CD4-positive, alpha-beta memory T cell (primary cell): ENCODE measurements around the gene VASN. TPM values are rescaled to one million over a fixed set of nuclear protein-coding genes. Genes with fewer than 3 reads are reported as not detected.
A peak's percentile ranks its signal among the peaks of the same experiment; 100 is the strongest.

ENCODE experiments used
- CTCF ChIA-PET: fragments of 350-600 bp; sonication (Branson Sonifier 250); formaldehyde crosslinking; loops from one replicate; lab custom pipeline; 2021; ENCODE audit warnings: inconsistent platforms; ENCODE audit not compliant: partially characterized antibody; lab: Charles Lee
- POLR2A ChIA-PET: fragments of 350-600 bp; sonication (Branson Sonifier 250); formaldehyde crosslinking; loops from one replicate; lab custom pipeline; 2021; ENCODE audit not compliant: partially characterized antibody; lab: Charles Lee
- DNase-seq, 5 donors: peaks; one replicate each; pipeline versions ENCODE4 v3.0.0 to v3.0.0-alpha.2; 2020 to 2022; ENCODE audit warnings: mixed read lengths in 1 of 5
- H3K27ac ChIP-seq: one replicate; pipeline ENCODE4 v1.7.0; 2013; ENCODE audit warnings: low read depth, low read length
- H3K27me3 ChIP-seq: 2 replicates; pipeline ENCODE4 v1.7.0; 2013; ENCODE audit warnings: mild to moderate bottlenecking, low read length, moderate library complexity; ENCODE audit not compliant: insufficient read depth
- H3K36me3 ChIP-seq: 2 replicates; pipeline ENCODE4 v1.7.0; 2013; ENCODE audit warnings: mild to moderate bottlenecking, low read length, moderate library complexity; ENCODE audit not compliant: insufficient read depth
- H3K4me1 ChIP-seq: 2 replicates; pipeline ENCODE4 v1.7.0; 2013; ENCODE audit warnings: mild to moderate bottlenecking, low read length, moderate library complexity; ENCODE audit not compliant: insufficient read depth
- H3K4me3 ChIP-seq, 2 donors: one replicate each; pipeline ENCODE4 v1.7.0; 2013; ENCODE audit warnings: low read length in 2 of 2, mild to moderate bottlenecking in 1 of 2
- H3K9me3 ChIP-seq, 2 donors: one replicate each; pipeline ENCODE4 v1.7.0; 2013; ENCODE audit warnings: low read length in 2 of 2, control low read depth in 1 of 2; ENCODE audit not compliant: control insufficient read depth in 1 of 2
- H3K27ac Mint-ChIP-seq, 7 donors: one replicate each; pipeline ENCODE4 v1.8.0; 2020 to 2021; ENCODE audit warnings: mixed read lengths in 7 of 7, mild to moderate bottlenecking in 6 of 7, inconsistent platforms in 3 of 7, moderate library complexity in 3 of 7
- H3K27me3 Mint-ChIP-seq, 2 donors: one replicate each; pipeline ENCODE4 v1.8.0; 2020 to 2021; ENCODE audit warnings: mixed read lengths in 2 of 2
- H3K36me3 Mint-ChIP-seq, 2 donors: one replicate each; pipeline ENCODE4 v1.8.0; 2020 to 2021; ENCODE audit warnings: mixed read lengths in 2 of 2, inconsistent platforms in 1 of 2, mild to moderate bottlenecking in 1 of 2
- H3K4me1 Mint-ChIP-seq, 4 donors: one replicate each; pipeline ENCODE4 v1.8.0; 2020 to 2021; ENCODE audit warnings: mixed read lengths in 4 of 4, mild to moderate bottlenecking in 1 of 4
- H3K4me3 Mint-ChIP-seq, 8 donors: one replicate each; pipeline ENCODE4 v1.8.0; 2020 to 2021; ENCODE audit warnings: mixed read lengths in 8 of 8, mild to moderate bottlenecking in 7 of 8, moderate library complexity in 6 of 8, inconsistent platforms in 3 of 8
- H3K9me3 Mint-ChIP-seq, 8 donors: one replicate each; pipeline ENCODE4 v1.8.0; 2020 to 2021; ENCODE audit warnings: mixed read lengths in 8 of 8, mild to moderate bottlenecking in 5 of 8, inconsistent platforms in 3 of 8, moderate library complexity in 1 of 8
- intact Hi-C: fragments of 100-400 bp; cut with micrococcal nuclease; formaldehyde crosslinking; loops from one replicate; pipeline ENCODE4 v1.15.1; 2023
- polyA plus RNA-seq, 2 donors: library from polyadenylated mRNA; unstranded; fragments of 300-500 nt; fragmentation: Illumina TruSeq; gene quantifications; one replicate each; pipeline ENCODE4 v1.2.3, GENCODE V29; 2021
- total RNA-seq, 2 experiments: library from RNA; stranded (reverse); gene quantifications; one replicate each; pipeline ENCODE4 v1.2.3, GENCODE V29; 2021

The VASN gene
- total and polyA plus RNA-seq, 4 experiments from 2014 or later: 0.11 to 0.29 (median 0.16) TPM; not detected in 1

GRCh38 chr16:4360538-4361021, 11.1 kb upstream of the VASN start:
- Mint-ChIP-seq H3K4me1 (peaks cover 0 to 3% (median 0%) of the 10 kb centered on the region in 4 donors), H3K36me3 (peaks cover 8 to 64% of the 10 kb centered on the region in 2 donors), H3K4me3 (no peak overlapping the region), H3K27ac (peak overlapping the region in 3 of 7 donors; percentile 6 to 68 (median 36)), H3K9me3 (no peaks in the 10 kb centered on the region), H3K27me3 (no peaks in the 10 kb centered on the region)
- CTCF ChIA-PET: interaction anchor here (0.9 to 3.4 kb wide), 4 partner anchors 42 to 212 kb away, joined by 3 to 20 read pairs (median 4); partner anchors contain the start of gene C16orf96
- H3K4me1 ChIP-seq: no peaks in the 10 kb centered on the region
- no peak overlapping the region for H3K4me3 ChIP-seq
- peaks cover 62% of the 10 kb centered on the region for H3K36me3 ChIP-seq
- no peaks in the 10 kb centered on the region for H3K9me3 ChIP-seq
- POLR2A ChIA-PET: interaction anchor here (1.6 kb wide), 1 partner anchor 11 kb away, joined by 3 read pairs; the partner anchor contains the start of gene VASN
- intact Hi-C loops: no loop called here
- peak in 1 of 5 donors; percentile 62 for DNase-seq
- H3K27ac ChIP-seq: no peak overlapping the region
- H3K27me3 ChIP-seq: no peaks in the 10 kb centered on the region

- POLR2A ChIA-PET: interaction anchor here (1.0 to 1.6 kb wide), 3 partner anchors 10 to 99 kb away, joined by 3 to 4 read pairs (median 3); partner anchors contain the start of genes PAM16 and VASN
- Histone ChIP-seq H3K4me1 (no peaks in the 10 kb centered on the region), H3K9me3 (no peaks in the 10 kb centered on the region), H3K36me3 (peaks cover 63% of the 10 kb centered on the region), H3K27me3 (no peaks in the 10 kb centered on the region), H3K27ac (no peak overlapping the region), H3K4me3 (no peak overlapping the region)
- H3K27ac Mint-ChIP-seq: peak overlapping the region in 3 of 7 donors; percentile 19 to 73 (median 36)
- no peak overlapping the region for H3K4me3 Mint-ChIP-seq
- no peak for DNase-seq
- CTCF ChIA-PET: interaction anchor here (0.9 to 3.4 kb wide), 3 partner anchors 41 to 211 kb away, joined by 3 to 20 read pairs (median 4); no protein-coding TSS in a partner anchor
- H3K27me3 Mint-ChIP-seq: no peaks in the 10 kb centered on the region
- H3K4me1 Mint-ChIP-seq: peaks cover 0 to 3% (median 0%) of the 10 kb centered on the region in 4 donors
- intact Hi-C loops: no loop called here
- peaks cover 8 to 68% of the 10 kb centered on the region in 2 donors for H3K36me3 Mint-ChIP-seq
- no peaks in the 10 kb centered on the region for H3K9me3 Mint-ChIP-seq
These were observed 10.4 kb upstream of the VASN start for GRCh38 chr16:4361033-4361943.

DNA sequence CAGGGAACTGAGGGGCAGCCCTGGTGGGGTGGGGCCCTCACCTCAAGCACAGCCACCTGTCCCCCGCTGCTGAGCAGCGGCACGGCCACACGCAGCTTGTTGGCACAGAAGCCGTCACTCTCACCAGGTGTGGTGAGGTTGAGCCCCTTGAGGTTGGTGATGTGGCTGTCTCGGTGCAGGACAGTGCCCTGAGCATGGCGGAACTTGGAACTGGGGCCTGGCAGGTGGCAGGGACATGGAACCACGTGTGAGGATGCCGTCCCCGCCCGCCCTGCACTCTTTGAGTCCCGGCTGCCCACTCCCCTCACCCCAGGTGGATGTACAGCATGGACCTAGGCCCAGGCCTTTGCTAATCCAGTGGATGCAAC, 9.7 kb upstream of the VASN start:
- H3K27me3 Mint-ChIP-seq: no peaks in the 10 kb centered on the region
- H3K4me1 Mint-ChIP-seq: peaks cover 0 to 4% (median 0%) of the 10 kb centered on the region in 4 donors
- H3K36me3 Mint-ChIP-seq: peaks cover 11 to 66% of the 10 kb centered on the region in 2 donors
- intact Hi-C loops: no loop called here
- no peaks in the 10 kb centered on the region for H3K9me3 ChIP-seq
- peak overlapping the region in 2 of 7 donors; percentile 19 to 73 for H3K27ac Mint-ChIP-seq
- H3K4me3 ChIP-seq: no peak overlapping the region
- ChIA-PET POLR2A (interaction anchor here (1.0 to 1.6 kb wide), 3 partner anchors 9 to 99 kb away, joined by 3 to 4 read pairs (median 3); partner anchors contain the start of genes PAM16 and VASN), CTCF (interaction anchor here (1.3 kb wide), 1 partner anchor 48 kb away, joined by 4 read pairs; no protein-coding TSS in a partner anchor)
- no peak for DNase-seq
- H3K9me3 Mint-ChIP-seq: no peaks in the 10 kb centered on the region
- no peaks in the 10 kb centered on the region for H3K4me1 ChIP-seq
- no peaks in the 10 kb centered on the region for H3K27me3 ChIP-seq
- peaks cover 60% of the 10 kb centered on the region for H3K36me3 ChIP-seq
- no peak overlapping the region for H3K27ac ChIP-seq
- no peak overlapping the region for H3K4me3 Mint-ChIP-seq

- intact Hi-C loops: no loop called here
- POLR2A ChIA-PET: interaction anchor here (1.2 to 1.6 kb wide), 2 partner anchors 9 to 12 kb away, joined by 3 to 4 read pairs; partner anchors contain the start of genes PAM16 and VASN
- Mint-ChIP-seq H3K36me3 (peaks cover 16 to 66% of the 10 kb centered on the region in 2 donors), H3K4me3 (no peak overlapping the region), H3K4me1 (peaks cover 0 to 6% (median 3%) of the 10 kb centered on the region in 4 donors), H3K27ac (peak overlapping the region in 1 of 7 donors; percentile 73), H3K27me3 (no peaks in the 10 kb centered on the region), H3K9me3 (no peaks in the 10 kb centered on the region)
- Histone ChIP-seq H3K9me3 (no peaks in the 10 kb centered on the region), H3K36me3 (peaks cover 61% of the 10 kb centered on the region), H3K4me3 (no peak overlapping the region), H3K4me1 (no peaks in the 10 kb centered on the region), H3K27ac (no peak overlapping the region), H3K27me3 (no peaks in the 10 kb centered on the region)
- DNase-seq: no peak
- CTCF ChIA-PET: no interaction called here
These were observed 9.0 kb upstream of the VASN start for GRCh38 chr16:4362476-4363135.

DNA sequence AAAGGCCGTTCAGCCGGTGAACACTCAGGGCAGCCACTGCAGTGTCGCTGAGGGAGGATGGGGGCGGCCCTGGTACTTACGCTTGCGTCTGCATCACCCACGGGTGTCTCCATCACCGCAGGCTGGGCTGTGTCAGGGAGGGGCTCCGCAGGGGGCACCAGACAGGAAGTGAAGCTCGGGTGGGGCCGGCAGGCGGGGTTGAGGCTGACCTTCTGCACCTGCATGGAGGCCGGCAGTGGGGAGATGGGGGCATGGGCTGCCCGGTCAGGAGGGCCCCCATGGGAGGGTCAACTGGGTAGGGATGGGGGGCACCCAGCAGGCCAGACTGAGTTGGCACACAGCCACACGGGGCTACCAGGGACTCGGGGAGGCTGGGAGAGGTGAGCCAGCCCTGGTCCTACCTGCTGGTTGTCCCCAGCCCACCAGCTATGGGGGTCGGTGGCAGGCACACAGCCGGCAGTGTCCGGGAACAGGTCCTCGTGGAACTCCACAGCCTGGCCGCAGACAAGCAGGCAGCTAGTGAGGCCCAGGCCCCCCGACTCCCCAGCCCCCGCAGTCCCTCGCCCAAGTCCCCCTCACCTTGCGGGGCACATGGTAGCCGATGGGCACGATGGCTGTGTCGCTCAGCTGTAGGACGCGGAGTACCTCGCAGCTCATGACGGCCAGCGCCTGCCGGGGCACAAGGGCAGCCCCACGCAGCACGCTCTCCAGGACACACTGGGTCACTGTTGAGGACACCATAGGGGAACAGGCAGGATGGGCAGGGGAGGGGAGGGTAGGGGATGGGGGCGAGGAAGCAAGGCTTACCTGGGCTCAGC, 7.2 kb upstream of the VASN start:
- ChIA-PET POLR2A (interaction anchor here (1.4 kb wide), 1 partner anchor 15 kb away, joined by 4 read pairs; no protein-coding TSS in a partner anchor), CTCF (interaction anchor here (0.8 to 0.9 kb wide), 2 partner anchors 38 to 39 kb away, joined by 3 read pairs; no protein-coding TSS in a partner anchor)
- no peaks in the 10 kb centered on the region for H3K4me1 ChIP-seq
- H3K9me3 ChIP-seq: no peaks in the 10 kb centered on the region
- peaks cover 11 to 59% of the 10 kb centered on the region in 2 donors for H3K36me3 Mint-ChIP-seq
- intact Hi-C loops: no loop called here
- H3K4me1 Mint-ChIP-seq: peaks cover 1 to 14% (median 7%) of the 10 kb centered on the region in 4 donors
- no peak for DNase-seq
- H3K27me3 ChIP-seq: no peaks in the 10 kb centered on the region
- no peak overlapping the region for H3K4me3 Mint-ChIP-seq
- no peaks in the 10 kb centered on the region for H3K27me3 Mint-ChIP-seq
- no peak overlapping the region for H3K4me3 ChIP-seq
- no peaks in the 10 kb centered on the region for H3K9me3 Mint-ChIP-seq
- H3K36me3 ChIP-seq: peaks cover 49% of the 10 kb centered on the region
- no peak overlapping the region for H3K27ac ChIP-seq
- peak overlapping the region in 2 of 7 donors; percentile 22 to 73 for H3K27ac Mint-ChIP-seq

DNA sequence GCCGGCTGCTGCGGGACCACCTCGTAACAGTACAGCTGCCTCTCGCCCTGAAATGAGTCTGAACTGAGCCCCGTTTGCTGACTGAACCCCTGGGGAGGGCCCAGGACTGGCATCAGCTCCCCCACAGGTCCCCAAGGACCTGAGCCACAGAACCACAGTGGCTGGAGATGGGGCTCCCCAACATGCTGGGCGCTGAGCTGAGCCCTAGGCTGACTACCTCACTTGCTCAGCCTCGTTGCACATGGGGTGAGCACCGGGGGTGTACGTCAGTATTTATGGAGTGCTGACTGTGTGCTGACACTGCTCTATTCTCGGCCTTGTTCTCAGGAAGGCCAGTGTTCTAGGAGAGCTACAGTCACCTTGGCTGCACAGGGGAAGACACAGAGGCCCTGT, 6.6 kb upstream of the VASN start:
- H3K36me3 Mint-ChIP-seq: peaks cover 11 to 58% of the 10 kb centered on the region in 2 donors
- no peaks in the 10 kb centered on the region for H3K9me3 ChIP-seq
- H3K4me1 Mint-ChIP-seq: peaks cover 1 to 16% (median 6%) of the 10 kb centered on the region in 4 donors
- H3K27me3 ChIP-seq: no peaks in the 10 kb centered on the region
- ChIA-PET POLR2A (interaction anchor here (1.4 kb wide), 1 partner anchor 14 kb away, joined by 4 read pairs; no protein-coding TSS in a partner anchor), CTCF (interaction anchor here (0.8 kb wide), 1 partner anchor 37 kb away, joined by 3 read pairs; no protein-coding TSS in a partner anchor)
- H3K27me3 Mint-ChIP-seq: no peaks in the 10 kb centered on the region
- H3K4me3 Mint-ChIP-seq: no peak overlapping the region
- H3K4me1 ChIP-seq: peaks cover 1% of the 10 kb centered on the region
- intact Hi-C loops: no loop called here
- H3K9me3 Mint-ChIP-seq: no peaks in the 10 kb centered on the region
- no peak overlapping the region for H3K4me3 ChIP-seq
- H3K27ac Mint-ChIP-seq: peak overlapping the region in 1 of 7 donors; percentile 85
- DNase-seq: no peak
- no peak overlapping the region for H3K27ac ChIP-seq
- peaks cover 47% of the 10 kb centered on the region for H3K36me3 ChIP-seq
